HG03060 (cell line): ENCODE measurements around the gene PRR12.
A peak's percentile ranks its signal among the peaks of the same experiment; 100 is the strongest.

Experiments used
- ATAC-seq: cut with Tn5 transposase; IDR thresholded peaks from one replicate; pipeline ENCODE4 v1.9.1; 2021; ENCODE audit warnings: low read depth, moderate number of reproducible peaks; ENCODE audit not compliant: unreplicated experiment

PRR12 gene

DNA sequence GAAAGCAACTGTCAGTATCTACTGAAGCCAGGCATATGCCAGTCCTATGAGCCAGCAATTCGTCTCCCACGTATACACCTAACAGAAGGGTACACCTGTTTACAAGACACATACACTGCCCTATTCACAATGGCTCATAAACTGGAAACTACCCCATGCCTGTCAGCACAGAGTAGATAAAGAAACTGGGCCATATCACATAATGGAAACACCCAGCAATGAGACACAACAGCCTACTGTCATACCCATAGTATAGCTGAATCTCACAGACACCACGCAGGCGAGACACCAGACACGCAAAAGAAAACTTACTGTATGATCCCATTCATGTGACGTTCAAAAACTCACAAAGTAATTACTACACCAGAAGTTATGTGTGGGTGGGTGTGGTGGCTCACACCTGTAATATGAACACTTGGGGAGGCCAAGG is 26.4 kb upstream of the PRR12 start:
- ATAC-seq, result no peak

GRCh38 chr19:49565261-49565660 is 25.7 kb upstream of the PRR12 start:
- no peak for ATAC-seq

GRCh38 chr19:49566302-49566701 is 24.7 kb upstream of the PRR12 start:
- ATAC-seq, result no peak

GRCh38 chr19:49567861-49568441 is 23.0 kb upstream of the PRR12 start:
- no peak for ATAC-seq

- ATAC-seq, result no peak
Observed at GRCh38 chr19:49570138-49570856, 20.7 kb upstream of the PRR12 start.

DNA sequence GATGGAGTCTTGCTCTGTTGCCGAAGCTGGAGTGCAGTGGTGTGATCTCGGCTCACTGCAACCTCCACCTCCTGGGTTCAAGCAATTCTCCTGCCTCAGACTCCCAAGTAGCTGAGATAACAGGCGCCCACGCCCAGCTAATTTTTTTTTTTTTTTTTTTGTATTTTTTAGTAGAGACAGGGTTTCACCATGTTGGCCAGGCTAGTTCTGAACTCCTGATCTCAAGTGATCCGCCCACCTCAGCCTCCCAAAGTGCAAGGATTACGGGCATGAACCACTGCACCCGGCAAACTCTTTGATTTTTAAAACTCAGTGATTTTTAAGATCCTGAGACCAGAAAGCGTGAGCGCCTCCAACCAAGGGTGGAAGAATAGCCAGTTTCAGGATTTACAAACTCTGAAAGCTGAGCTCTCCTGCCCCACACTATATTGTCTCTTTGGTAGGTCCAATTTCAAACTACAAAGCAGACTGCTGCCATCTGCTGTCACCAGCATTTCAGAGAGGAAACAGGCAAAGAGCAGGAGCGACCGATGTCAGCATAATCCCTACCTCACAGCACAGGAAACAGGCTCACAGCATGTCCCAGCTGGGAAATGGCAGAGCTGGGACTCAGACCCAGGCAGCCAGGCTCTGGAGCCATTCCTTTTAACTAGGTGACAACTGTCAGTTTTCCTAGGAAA is 19.8 kb upstream of the PRR12 start:
- ATAC-seq, result no peak

DNA sequence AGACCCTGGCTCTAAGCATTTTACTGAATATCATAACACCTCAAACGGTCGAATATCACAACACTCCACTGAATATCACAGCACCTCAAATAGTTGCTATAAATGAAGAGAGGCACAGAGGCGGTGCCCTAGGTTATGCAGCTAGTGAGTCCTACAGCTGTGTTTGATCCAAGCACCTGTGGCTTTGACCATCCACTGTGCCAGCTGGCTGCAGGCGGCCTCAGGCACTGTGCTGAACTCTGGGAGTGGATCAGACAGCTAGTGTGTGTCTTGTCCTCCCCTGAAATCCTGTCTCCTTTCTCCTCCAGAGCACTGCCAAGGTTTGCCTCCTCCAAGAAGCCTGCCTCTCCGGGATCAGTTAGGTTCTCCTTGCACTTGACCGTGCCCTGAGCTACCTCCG is 18.0 kb upstream of the PRR12 start:
- no peak for ATAC-seq

- no peak for ATAC-seq
Observed at GRCh38 chr19:49573425-49573824, 17.6 kb upstream of the PRR12 start.

DNA sequence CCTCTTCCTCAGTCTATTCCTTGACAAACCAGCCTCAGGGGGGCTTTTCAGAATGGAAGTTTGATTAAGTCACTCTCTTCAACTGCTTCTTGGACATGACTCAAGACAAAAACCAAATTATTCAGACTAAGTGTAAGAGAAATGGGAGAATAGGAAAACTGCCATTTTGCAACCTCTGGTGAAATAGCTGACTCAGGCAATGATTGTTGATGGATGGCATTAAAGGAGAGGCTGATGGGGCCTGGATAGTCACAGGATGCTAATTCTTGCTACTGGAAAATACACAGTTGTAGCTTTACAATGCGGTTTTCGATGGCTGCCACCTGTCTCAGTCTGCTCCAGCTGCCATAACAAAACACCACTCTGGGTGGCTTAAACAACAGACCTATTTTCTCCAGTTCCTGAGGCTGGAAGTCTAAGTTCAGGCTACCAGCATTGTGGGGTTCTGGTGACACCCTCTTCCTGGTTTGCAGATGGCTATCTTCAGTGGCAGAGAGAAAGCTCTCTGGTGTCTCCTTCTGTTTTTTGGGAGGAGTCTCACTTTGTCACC is 16.7 kb upstream of the PRR12 start:
- no peak for ATAC-seq

DNA sequence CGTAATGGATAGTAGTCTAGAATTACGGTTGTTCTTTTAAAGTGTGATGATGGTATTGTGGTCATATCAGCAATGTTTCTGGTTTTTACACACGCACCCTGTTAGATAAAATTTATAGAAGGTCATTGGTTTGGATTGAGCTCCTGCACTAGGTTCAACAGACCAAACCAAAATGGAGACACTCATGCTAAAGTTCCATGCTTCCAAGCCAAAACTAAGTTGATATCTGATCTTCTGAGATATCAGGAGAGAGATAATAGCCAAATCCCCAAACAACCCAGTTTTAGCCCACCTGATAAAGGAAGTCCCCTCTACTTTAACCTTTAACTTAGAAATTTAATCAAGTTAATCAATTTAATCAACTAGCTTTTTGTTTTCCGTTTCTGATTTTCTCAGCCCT is 11.8 kb upstream of the PRR12 start:
- ATAC-seq, result no peak

DNA sequence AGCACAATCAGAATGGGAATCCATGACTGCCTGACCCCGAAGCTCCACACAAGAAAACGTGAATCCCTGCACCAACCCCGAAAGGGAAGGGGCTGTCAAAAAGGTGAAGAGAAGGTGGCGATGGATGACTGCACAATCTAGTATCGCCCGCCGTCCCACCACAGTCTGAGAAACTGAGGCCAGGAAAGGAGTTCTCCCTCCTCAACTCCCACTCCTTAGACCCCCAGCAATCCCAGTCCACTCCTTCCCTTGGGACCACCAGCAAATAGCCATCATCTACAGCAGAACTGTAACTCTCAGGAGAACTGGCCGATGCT is 11.1 kb upstream of the PRR12 start:
- ATAC-seq, result no peak

DNA sequence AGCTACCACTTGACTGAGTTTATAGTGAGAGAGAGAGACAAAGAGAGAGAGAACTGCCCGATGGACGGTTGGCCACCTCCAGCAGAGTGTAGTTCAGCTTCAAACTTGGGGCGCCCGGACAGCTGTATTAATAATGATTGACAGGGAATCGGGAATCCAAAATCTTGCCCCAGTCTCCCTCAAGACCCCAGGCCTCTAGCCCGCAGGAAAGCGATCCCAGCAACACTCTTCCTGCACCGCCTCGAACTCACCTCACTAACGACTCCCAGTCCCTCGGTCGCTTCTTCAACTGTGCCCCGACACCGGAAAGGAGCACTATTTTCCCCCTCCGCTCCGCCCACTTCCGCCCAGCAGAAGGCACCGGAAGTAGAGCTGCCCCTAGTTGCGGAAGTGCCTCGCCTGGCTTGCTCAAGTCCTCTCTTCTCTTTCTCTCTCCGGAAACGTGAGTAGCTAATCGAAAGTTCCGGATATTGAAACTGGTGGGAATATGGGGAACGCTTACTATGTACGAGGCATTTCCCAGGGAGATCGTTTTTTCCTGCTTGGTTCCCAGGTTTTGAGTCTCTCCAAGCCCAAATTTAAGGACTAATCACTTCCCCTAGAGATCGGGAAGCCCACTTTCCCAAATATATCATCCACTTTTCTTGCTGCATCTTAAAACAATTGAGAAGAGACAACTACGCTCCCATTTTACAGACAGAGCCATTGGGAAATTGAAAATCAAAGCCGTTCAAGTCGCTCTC is 10.5 kb upstream of the PRR12 start, which contains the start of gene NOSIP:
TSS of gene NOSIP (minus strand) at position 293 of the 743 bp plus-strand sequence. CDS start 19,865 bp downstream, outside the sequence.
- peak; percentile 90 for ATAC-seq

GRCh38 chr19:49581007-49581508 is 9.9 kb upstream of the PRR12 start, which contains the start of gene PRRG2:
TSS of gene PRRG2 (plus strand) at chr19:49581316. CDS start at chr19:49583220, 1,904 bp downstream.
- ATAC-seq, result no peak

DNA sequence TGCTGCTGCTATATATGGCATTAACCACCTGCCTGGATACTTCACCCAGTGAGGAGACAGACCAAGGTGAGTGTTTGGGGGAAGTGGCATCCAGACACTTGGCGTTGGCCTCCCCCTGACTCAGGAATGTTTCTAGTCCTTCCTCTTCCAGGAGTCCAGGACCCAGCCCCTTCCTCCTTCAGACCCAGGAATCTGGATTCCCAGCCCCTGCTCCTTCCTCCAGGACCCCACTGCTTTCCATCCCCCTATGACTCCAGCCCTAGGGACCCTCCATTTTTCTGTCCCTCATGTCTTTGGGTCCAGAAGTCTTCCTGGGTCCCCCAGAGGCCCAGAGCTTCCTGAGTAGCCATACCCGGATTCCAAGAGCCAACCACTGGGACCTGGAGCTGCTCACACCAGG is 7.7 kb upstream of the PRR12 start:
- ATAC-seq, result no peak

DNA sequence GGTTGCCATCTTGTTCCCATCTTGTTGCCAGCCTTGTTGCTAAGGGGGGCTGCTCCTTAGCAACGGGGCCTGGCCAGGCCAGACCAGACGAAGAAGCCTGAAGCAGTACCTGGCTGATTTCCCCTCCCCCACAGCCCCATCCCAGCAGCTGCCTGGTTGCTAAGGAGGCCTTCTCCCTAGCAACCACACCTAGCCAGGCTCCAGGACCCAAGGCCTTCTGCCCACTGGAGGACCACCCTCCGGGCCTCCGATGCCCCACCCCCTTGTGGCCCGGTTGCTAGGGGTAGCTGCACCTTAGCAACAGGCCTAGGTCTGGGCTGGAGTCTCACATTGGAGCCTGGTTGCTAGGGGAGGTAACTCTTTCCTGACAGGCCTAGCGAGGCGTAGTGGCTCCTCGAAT is 6.0 kb upstream of the PRR12 start:
- ATAC-seq, result no peak

- ATAC-seq, result no peak
Observed at GRCh38 chr19:49587227-49587626, 3.8 kb upstream of the PRR12 start.

- ATAC-seq, result no peak
Observed at GRCh38 chr19:49588365-49589122, 2.4 kb upstream of the PRR12 start.

DNA sequence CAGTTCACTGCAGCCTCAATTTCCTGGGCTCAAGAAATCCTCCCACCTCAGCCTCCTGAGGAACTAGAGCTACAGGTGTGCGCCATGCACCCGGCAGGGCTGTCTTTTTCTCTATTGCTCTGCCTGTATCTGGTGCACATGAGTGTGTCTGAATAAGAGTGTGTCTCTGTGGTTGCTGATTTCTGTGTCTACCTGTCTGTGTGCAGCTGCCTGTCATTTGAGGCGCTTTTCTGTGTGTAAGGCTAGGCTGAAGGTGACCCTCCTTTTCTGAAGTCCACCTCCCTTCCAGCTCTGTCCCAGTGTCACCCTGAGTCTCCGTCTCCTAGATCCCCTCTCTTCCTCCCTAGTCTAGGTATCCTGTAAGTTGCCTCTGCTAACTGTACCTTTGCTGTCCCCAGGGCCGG is 1.5 kb upstream of the PRR12 start:
- no peak for ATAC-seq

- no peak for ATAC-seq
Observed at GRCh38 chr19:49590071-49590970, 661 bp upstream of the PRR12 start.
